ENCODE results near the gene ANO5.

The ANO5 gene

DNA sequence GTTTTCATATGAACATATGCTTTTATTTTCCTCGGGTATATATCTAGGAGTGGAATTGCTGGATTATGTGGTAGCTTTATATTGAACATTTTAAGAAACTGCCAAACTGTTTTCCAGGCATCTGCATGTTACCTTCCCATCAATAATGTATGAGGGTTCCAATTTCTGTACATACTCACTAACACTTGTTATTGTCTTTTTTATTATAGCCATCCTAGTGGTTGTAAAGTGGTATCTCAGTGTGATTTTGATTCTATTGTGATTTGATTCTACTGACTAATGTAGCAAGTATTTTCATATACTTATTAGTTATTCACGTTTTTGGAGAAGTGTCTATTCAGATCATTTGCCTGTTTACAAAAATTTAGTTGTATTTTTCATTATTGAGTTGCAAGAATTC is 2.0 kb downstream of the ANO5 start:
- H3K4me3 ChIP-seq (ENCODE audit: low read depth, low read length): no peak overlapping the region
- TF ChIP-seq, protein P1, sequence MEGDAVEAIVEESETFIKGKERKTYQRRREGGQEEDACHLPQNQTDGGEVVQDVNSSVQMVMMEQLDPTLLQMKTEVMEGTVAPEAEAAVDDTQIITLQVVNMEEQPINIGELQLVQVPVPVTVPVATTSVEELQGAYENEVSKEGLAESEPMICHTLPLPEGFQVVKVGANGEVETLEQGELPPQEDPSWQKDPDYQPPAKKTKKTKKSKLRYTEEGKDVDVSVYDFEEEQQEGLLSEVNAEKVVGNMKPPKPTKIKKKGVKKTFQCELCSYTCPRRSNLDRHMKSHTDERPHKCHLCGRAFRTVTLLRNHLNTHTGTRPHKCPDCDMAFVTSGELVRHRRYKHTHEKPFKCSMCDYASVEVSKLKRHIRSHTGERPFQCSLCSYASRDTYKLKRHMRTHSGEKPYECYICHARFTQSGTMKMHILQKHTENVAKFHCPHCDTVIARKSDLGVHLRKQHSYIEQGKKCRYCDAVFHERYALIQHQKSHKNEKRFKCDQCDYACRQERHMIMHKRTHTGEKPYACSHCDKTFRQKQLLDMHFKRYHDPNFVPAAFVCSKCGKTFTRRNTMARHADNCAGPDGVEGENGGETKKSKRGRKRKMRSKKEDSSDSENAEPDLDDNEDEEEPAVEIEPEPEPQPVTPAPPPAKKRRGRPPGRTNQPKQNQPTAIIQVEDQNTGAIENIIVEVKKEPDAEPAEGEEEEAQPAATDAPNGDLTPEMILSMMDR (IDR thresholded peaks at IDR 0.05; ENCODE audit: low read depth, low read length): no peak

DNA sequence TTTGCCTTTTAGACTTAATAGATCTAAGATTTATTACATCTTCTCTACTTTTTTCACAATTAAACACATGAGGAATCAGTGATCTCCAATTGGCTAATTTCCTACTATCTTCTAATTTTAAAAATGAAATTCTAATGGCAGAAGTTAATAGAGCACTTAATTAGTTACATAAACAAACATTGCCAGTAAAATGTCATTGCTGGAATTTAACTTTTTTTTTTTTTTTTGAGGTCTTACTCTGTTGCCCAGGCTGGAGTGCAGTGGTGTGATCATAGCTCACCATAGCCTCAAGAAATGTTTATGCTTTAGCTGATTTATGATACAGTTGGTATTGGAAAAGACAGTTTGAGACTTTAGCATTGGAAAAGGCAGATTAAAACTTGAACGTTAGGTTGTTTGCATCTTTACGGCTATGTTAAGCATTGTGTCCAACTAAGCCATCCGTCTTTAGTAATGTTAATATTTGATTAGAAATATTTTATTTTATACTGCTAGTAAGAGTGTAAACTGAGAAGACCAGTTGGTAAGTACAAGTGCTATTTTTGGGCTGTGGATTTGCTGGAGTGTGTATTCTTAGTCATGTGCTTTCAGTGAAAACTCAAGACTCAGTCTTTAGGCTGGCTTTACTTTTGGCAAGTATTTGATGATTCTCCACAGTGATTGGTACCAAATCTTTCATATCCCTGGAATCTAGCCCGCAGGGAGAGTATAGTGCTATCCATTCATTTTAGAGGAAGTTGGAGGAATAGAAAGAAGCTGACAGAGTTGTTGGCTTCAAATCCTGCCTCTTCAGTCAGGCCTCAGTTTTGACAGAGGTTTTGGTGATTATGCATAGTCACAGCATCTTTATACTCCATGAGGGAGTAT is 4.5 kb downstream of the ANO5 start:
- in situ Hi-C loops (cut with HindIII; ENCODE audit: low sequenced_read_pairs): no loop called here
- no peak for DNase-seq (ENCODE audit: low read depth, low spot score)
- H3K4me3 ChIP-seq (ENCODE audit: low read depth, low read length): no peak overlapping the region

More for the DNA sequence above, 2.0 kb downstream of the ANO5 start:
- no peak for DNase-seq (ENCODE audit: low read depth, low spot score)
- in situ Hi-C loops (cut with HindIII; ENCODE audit: low sequenced_read_pairs): no loop called here

GRCh38 chr11:22199243-22199642 is 6.4 kb downstream of the ANO5 start:
- TF ChIP-seq, protein P1 (IDR thresholded peaks at IDR 0.05; ENCODE audit: low read depth, low read length): no peak
- no peak overlapping the region for H3K4me3 ChIP-seq (ENCODE audit: low read depth, low read length)
- DNase-seq (ENCODE audit: low read depth, low spot score): no peak
- in situ Hi-C loops (cut with HindIII; ENCODE audit: low sequenced_read_pairs): no loop called here

More for the DNA sequence above, 4.5 kb downstream of the ANO5 start:
- TF ChIP-seq, protein P1 (IDR thresholded peaks at IDR 0.05; ENCODE audit: low read depth, low read length): no peak

GRCh38 chr11:22203281-22203680 is 10.4 kb downstream of the ANO5 start:
- in situ Hi-C loops (cut with HindIII; ENCODE audit: low sequenced_read_pairs): no loop called here
- no peak overlapping the region for H3K4me3 ChIP-seq (ENCODE audit: low read depth, low read length)
- no peak for DNase-seq (ENCODE audit: low read depth, low spot score)
- TF ChIP-seq, protein P1 (IDR thresholded peaks at IDR 0.05; ENCODE audit: low read depth, low read length): no peak

DNA sequence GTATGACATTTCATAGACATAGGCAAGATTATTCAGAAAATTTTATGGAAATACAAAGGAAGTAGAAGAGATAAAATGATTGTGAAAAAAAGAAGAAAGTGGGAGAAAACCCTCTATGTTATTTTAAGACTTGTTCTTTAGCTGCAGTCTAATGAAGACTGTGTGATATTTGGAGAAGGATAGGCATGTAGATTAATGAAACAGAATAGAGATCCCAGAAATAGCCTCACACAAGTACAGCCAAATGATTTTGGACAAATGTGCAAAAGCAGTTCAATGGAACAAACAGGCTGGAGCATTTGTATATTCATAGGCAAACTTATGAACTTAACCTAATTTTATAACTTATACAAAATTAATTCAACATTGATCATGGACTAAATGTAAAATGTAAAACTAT is 14.3 kb downstream of the ANO5 start:
- in situ Hi-C loops (cut with HindIII; ENCODE audit: low sequenced_read_pairs): no loop called here
- no peak overlapping the region for H3K4me3 ChIP-seq (ENCODE audit: low read depth, low read length)
- TF ChIP-seq, protein P1 (IDR thresholded peaks at IDR 0.05; ENCODE audit: low read depth, low read length): no peak
- DNase-seq (ENCODE audit: low read depth, low spot score): no peak

GRCh38 chr11:22208151-22208858 is 15.4 kb downstream of the ANO5 start:
- DNase-seq (ENCODE audit: low read depth, low spot score): no peak
- TF ChIP-seq, protein P1 (IDR thresholded peaks at IDR 0.05; ENCODE audit: low read depth, low read length): no peak
- H3K4me3 ChIP-seq (ENCODE audit: low read depth, low read length): no peak overlapping the region
- in situ Hi-C loops (cut with HindIII; ENCODE audit: low sequenced_read_pairs): no loop called here
